Esophagus squamous epithelium (tissue), 5 donors: ENCODE results near the gene ZNF594. TPM values are rescaled to one million over a fixed set of nuclear protein-coding genes. Genes with fewer than 3 reads are reported as not detected.

Source experiments
- DNase-seq: peaks from one replicate; lab custom pipeline; 2025; lab: John Stamatoyannopoulos, UW
- H3K27ac ChIP-seq, 4 donors: fragments of 200-600 bp; sonication (generic); one replicate each; pipeline ENCODE4 v1.5.1; 2016 to 2019; ENCODE audit warnings: mild to moderate bottlenecking in 1 of 4
- H3K27me3 ChIP-seq, 4 donors: fragments of 200-600 bp; sonication (generic); 1 replicate in 3 of 4; 2 replicates in 1 of 4; pipeline versions ENCODE4 v1.5.1 to v1.6.0; 2017 to 2021; ENCODE audit warnings: antibody characterized with exemption in 1 of 4
- H3K36me3 ChIP-seq, 3 donors: fragments of 200-600 bp; sonication (generic); one replicate each; pipeline ENCODE4 v1.5.1; 2016 to 2019
- H3K4me1 ChIP-seq, 3 donors: fragments of 200-600 bp; sonication (generic); one replicate each; pipeline ENCODE4 v1.5.1; 2017 to 2019
- H3K4me3 ChIP-seq, 4 donors: fragments of 200-600 bp; sonication (generic); 1 replicate in 3 of 4; 2 replicates in 1 of 4; pipeline ENCODE4 v1.5.1; 2016 to 2019; ENCODE audit warnings: mild to moderate bottlenecking in 2 of 4, moderate library complexity in 1 of 4
- H3K9me3 ChIP-seq, 3 donors: fragments of 200-600 bp; sonication (generic); one replicate each; pipeline ENCODE4 v1.5.1; 2016 to 2019
- CTCF ChIP-seq, 6 experiments: fragments of 450-650 bp in 4 of 6; fragments of 200-600 bp in 2 of 6; sonication (generic) in 2 of 6; IDR thresholded peaks; one replicate each; pipeline ENCODE4 v1.5.1; 2016 to 2019; ENCODE audit warnings: antibody characterized with exemption in 6 of 6, mild to moderate bottlenecking in 4 of 6, moderate library complexity in 4 of 6
- POLR2A ChIP-seq, 4 donors: fragments of 450-650 bp; IDR thresholded peaks; one replicate each; pipeline ENCODE4 v1.6.1; 2017; ENCODE audit warnings: antibody characterized with exemption in 4 of 4, mild to moderate bottlenecking in 4 of 4, moderate library complexity in 3 of 4
- WGBS, 2 donors: methylation state at CpG; one replicate each; pipeline ENCODE4 v1.1.5; 2018; 5-methylcytosine and 5-hydroxymethylcytosine counted together
- intact Hi-C: fragments of 100-400 bp; cut with DNase I; formaldehyde crosslinking; loops from one replicate; pipeline ENCODE4 v1.15.0; 2022
- total RNA-seq, 4 donors: library from RNA; depleted of rRNA; stranded (reverse); fragments of >200 nt; gene quantifications; one replicate each; pipeline ENCODE4 v1.1.0, GENCODE V29; 2016
- donor health status: DM: yes; HTN: yes; CAD: no.

Gene ZNF594
- total RNA-seq, 4 donors from 2014 or later: 2.0 to 13.4 (median 5.1) TPM

GRCh38 chr17:5210091-5210490 is 18.4 kb upstream of the ZNF594 start:
- WGBS, 2 donors: 88 to 100% methylated on average over 4 to 5 of the region's 5 CpGs
- Histone ChIP-seq H3K27ac (no peak overlapping the region), H3K4me1 (no peaks in the 10 kb centered on the region), H3K9me3 (no peaks in the 10 kb centered on the region), H3K4me3 (no peak overlapping the region), H3K27me3 (no peaks in the 10 kb centered on the region), H3K36me3 (peaks cover 0 to 20% (median 0%) of the 10 kb centered on the region in 3 donors)
- intact Hi-C loops: no loop called here
- TF ChIP-seq CTCF (IDR thresholded peaks at IDR 0.05) (no peak), POLR2A (IDR thresholded peaks at IDR 0.05) (no peak)
- DNase-seq: no peak

DNA sequence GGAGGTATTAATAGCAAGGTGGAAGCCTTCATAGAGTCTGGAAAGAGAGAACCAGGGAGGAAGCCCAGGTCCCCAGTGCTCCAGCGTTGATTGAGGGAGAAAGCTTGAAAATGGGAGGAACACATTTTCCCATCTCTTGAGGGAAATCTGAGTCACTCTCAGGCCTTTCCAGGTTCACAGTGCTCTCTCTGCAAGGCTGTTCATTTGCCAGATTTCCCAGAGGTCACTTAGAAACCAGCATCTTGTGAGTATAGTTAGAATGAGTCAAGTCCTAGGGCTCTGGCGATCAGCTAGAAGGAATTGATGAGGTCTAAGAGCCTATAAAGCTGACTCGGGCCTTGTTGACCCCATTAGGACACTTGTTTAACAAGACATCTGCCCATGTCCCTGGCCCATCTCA is 17.7 kb upstream of the ZNF594 start:
- Histone ChIP-seq H3K27ac (no peak overlapping the region), H3K9me3 (no peaks in the 10 kb centered on the region), H3K4me3 (no peak overlapping the region), H3K27me3 (no peaks in the 10 kb centered on the region), H3K36me3 (peaks cover 0 to 16% (median 0%) of the 10 kb centered on the region in 3 donors), H3K4me1 (no peaks in the 10 kb centered on the region)
- TF ChIP-seq CTCF (IDR thresholded peaks at IDR 0.05): no peak
- no peak for TF ChIP-seq POLR2A (IDR thresholded peaks at IDR 0.05)
- DNase-seq: no peak
- 88 to 96% methylated on average over 2 to 3 of the region's 3 CpGs for WGBS, 2 donors
- intact Hi-C loops: no loop called here

DNA sequence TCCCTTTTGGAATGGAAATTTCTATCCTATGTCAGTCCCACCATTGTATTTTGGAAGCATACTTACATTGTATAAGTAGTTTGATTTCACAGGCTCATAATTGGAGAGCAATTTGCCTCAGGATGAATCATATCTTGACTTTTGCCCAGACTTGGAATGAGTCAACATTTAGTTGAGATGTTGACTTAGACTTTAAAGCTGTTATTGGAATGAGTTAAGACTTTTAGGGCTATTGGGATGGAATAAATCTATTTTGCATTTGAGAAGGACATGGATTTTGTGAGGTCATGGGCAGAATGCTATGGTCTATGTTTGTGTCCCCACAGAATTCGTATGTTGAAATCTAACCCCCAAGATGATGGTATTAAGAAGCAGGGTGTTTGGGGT is 12.2 kb upstream of the ZNF594 start:
- H3K27ac ChIP-seq: no peak overlapping the region
- no peaks in the 10 kb centered on the region for H3K27me3 ChIP-seq
- H3K9me3 ChIP-seq: no peaks in the 10 kb centered on the region
- H3K4me3 ChIP-seq: no peak overlapping the region
- intact Hi-C loops: no loop called here
- no peaks in the 10 kb centered on the region for H3K36me3 ChIP-seq
- 62 to 80% methylated on average over 1 of the region's 1 CpG for WGBS, 2 donors
- no peaks in the 10 kb centered on the region for H3K4me1 ChIP-seq
- DNase-seq: no peak
- TF ChIP-seq POLR2A (IDR thresholded peaks at IDR 0.05) (no peak), CTCF (IDR thresholded peaks at IDR 0.05) (no peak)

- 92 to 95% methylated on average over 12 to 13 of the region's 14 CpGs for WGBS, 2 donors
- Histone ChIP-seq H3K4me3 (no peak overlapping the region), H3K36me3 (no peaks in the 10 kb centered on the region), H3K27me3 (no peaks in the 10 kb centered on the region), H3K27ac (no peak overlapping the region), H3K4me1 (no peaks in the 10 kb centered on the region), H3K9me3 (no peaks in the 10 kb centered on the region)
- TF ChIP-seq CTCF (IDR thresholded peaks at IDR 0.05): no peak
- TF ChIP-seq POLR2A (IDR thresholded peaks at IDR 0.05): no peak
- no peak for DNase-seq
- intact Hi-C loops: no loop called here
Measured at GRCh38 chr17:5203178-5203907, 11.7 kb upstream of the ZNF594 start.

- TF ChIP-seq CTCF (IDR thresholded peaks at IDR 0.05) (no peak), POLR2A (IDR thresholded peaks at IDR 0.05) (no peak)
- Histone ChIP-seq H3K27me3 (no peaks in the 10 kb centered on the region), H3K4me1 (no peaks in the 10 kb centered on the region), H3K4me3 (no peak overlapping the region), H3K9me3 (no peaks in the 10 kb centered on the region), H3K27ac (no peak overlapping the region), H3K36me3 (no peaks in the 10 kb centered on the region)
- intact Hi-C loops: no loop called here
- no peak for DNase-seq
- 83 to 86% methylated on average over 8 of the region's 8 CpGs for WGBS, 2 donors
Measured at GRCh38 chr17:5201011-5201410, 9.3 kb upstream of the ZNF594 start.
